ENCODE results near the gene VTI1B. TPM values are rescaled to one million over a fixed set of nuclear protein-coding genes. Genes with fewer than 3 reads are reported as not detected.
A peak's percentile ranks its signal among the peaks of the same experiment; 100 is the strongest.

The VTI1B gene
- total RNA-seq, 1 donor from 2014 or later: 20.4 TPM

- H3K27me3 ChIP-seq (ENCODE audit: control insufficient read depth in 3 of 3, insufficient read depth in 3 of 3, low read length in 3 of 3): no peaks in the 10 kb centered on the region
- H3K27ac ChIP-seq (ENCODE audit: low read depth, low read length): no peak overlapping the region
- H3K4me3 ChIP-seq (ENCODE audit: low read length in 3 of 3): no peak overlapping the region
- H3K9me3 ChIP-seq (ENCODE audit: control insufficient read depth in 3 of 3, low read length in 3 of 3): no peaks in the 10 kb centered on the region
- H3K36me3 ChIP-seq (ENCODE audit: control insufficient read depth in 3 of 3, insufficient read depth in 3 of 3, low read length in 3 of 3): peaks cover 7 to 20% (median 14%) of the 10 kb centered on the region in 3 donors
- H3K9ac ChIP-seq (ENCODE audit: low read depth in 1 of 3, low read length in 3 of 3): no peak overlapping the region
- no peaks in the 10 kb centered on the region for H3K4me1 ChIP-seq (ENCODE audit: control insufficient read depth in 3 of 3, insufficient read depth in 3 of 3, low read length in 3 of 3)
Observed at GRCh38 chr14:67680941-67681340, 6.5 kb upstream of the VTI1B start.

GRCh38 chr14:67680121-67680602 is 5.7 kb upstream of the VTI1B start:
- Histone ChIP-seq H3K27ac (ENCODE audit: low read depth, low read length) (no peak overlapping the region), H3K27me3 (ENCODE audit: control insufficient read depth in 3 of 3, insufficient read depth in 3 of 3, low read length in 3 of 3) (no peaks in the 10 kb centered on the region), H3K9ac (ENCODE audit: low read depth in 1 of 3, low read length in 3 of 3) (no peak overlapping the region), H3K4me1 (ENCODE audit: control insufficient read depth in 3 of 3, insufficient read depth in 3 of 3, low read length in 3 of 3) (peaks cover 0 to 4% (median 4%) of the 10 kb centered on the region in 3 donors), H3K4me3 (ENCODE audit: low read length in 3 of 3) (no peak overlapping the region), H3K36me3 (ENCODE audit: control insufficient read depth in 3 of 3, insufficient read depth in 3 of 3, low read length in 3 of 3) (peaks cover 4 to 17% (median 11%) of the 10 kb centered on the region in 3 donors), H3K9me3 (ENCODE audit: control insufficient read depth in 3 of 3, low read length in 3 of 3) (no peaks in the 10 kb centered on the region)

- no peak overlapping the region for H3K4me3 ChIP-seq (ENCODE audit: low read length in 3 of 3)
- H3K36me3 ChIP-seq (ENCODE audit: control insufficient read depth in 3 of 3, insufficient read depth in 3 of 3, low read length in 3 of 3): peaks cover 0 to 11% (median 8%) of the 10 kb centered on the region in 3 donors
- H3K27me3 ChIP-seq (ENCODE audit: control insufficient read depth in 3 of 3, insufficient read depth in 3 of 3, low read length in 3 of 3): no peaks in the 10 kb centered on the region
- H3K9ac ChIP-seq (ENCODE audit: low read depth in 1 of 3, low read length in 3 of 3): no peak overlapping the region
- no peak overlapping the region for H3K27ac ChIP-seq (ENCODE audit: low read depth, low read length)
- no peaks in the 10 kb centered on the region for H3K9me3 ChIP-seq (ENCODE audit: control insufficient read depth in 3 of 3, low read length in 3 of 3)
- H3K4me1 ChIP-seq (ENCODE audit: control insufficient read depth in 3 of 3, insufficient read depth in 3 of 3, low read length in 3 of 3): peaks cover 0 to 5% (median 4%) of the 10 kb centered on the region in 3 donors
Observed at GRCh38 chr14:67679006-67679405, 4.6 kb upstream of the VTI1B start.

- Histone ChIP-seq H3K9ac (ENCODE audit: low read depth in 1 of 3, low read length in 3 of 3) (peak overlapping the region; percentile 97 to 98 (median 98)), H3K4me1 (ENCODE audit: control insufficient read depth in 3 of 3, insufficient read depth in 3 of 3, low read length in 3 of 3) (peaks cover 17 to 26% (median 20%) of the 10 kb centered on the region in 3 donors), H3K4me3 (ENCODE audit: low read length in 3 of 3) (peak overlapping the region; percentile 92 to 99 (median 97)), H3K27me3 (ENCODE audit: control insufficient read depth in 3 of 3, insufficient read depth in 3 of 3, low read length in 3 of 3) (no peaks in the 10 kb centered on the region), H3K9me3 (ENCODE audit: control insufficient read depth in 3 of 3, low read length in 3 of 3) (no peaks in the 10 kb centered on the region), H3K27ac (ENCODE audit: low read depth, low read length) (peak overlapping the region; percentile 98), H3K36me3 (ENCODE audit: control insufficient read depth in 3 of 3, insufficient read depth in 3 of 3, low read length in 3 of 3) (peaks cover 0 to 8% (median 2%) of the 10 kb centered on the region in 3 donors)
Observed at GRCh38 chr14:67675219-67675582, 769 bp upstream of the VTI1B start.

- Histone ChIP-seq H3K9ac (ENCODE audit: low read depth in 1 of 3, low read length in 3 of 3) (peak overlapping the region; percentile 97 to 98 (median 98)), H3K4me1 (ENCODE audit: control insufficient read depth in 3 of 3, insufficient read depth in 3 of 3, low read length in 3 of 3) (peaks cover 17 to 30% (median 20%) of the 10 kb centered on the region in 3 donors), H3K36me3 (ENCODE audit: control insufficient read depth in 3 of 3, insufficient read depth in 3 of 3, low read length in 3 of 3) (peaks cover 0 to 8% (median 2%) of the 10 kb centered on the region in 3 donors), H3K9me3 (ENCODE audit: control insufficient read depth in 3 of 3, low read length in 3 of 3) (no peaks in the 10 kb centered on the region), H3K27ac (ENCODE audit: low read depth, low read length) (peak overlapping the region; percentile 98), H3K27me3 (ENCODE audit: control insufficient read depth in 3 of 3, insufficient read depth in 3 of 3, low read length in 3 of 3) (no peaks in the 10 kb centered on the region), H3K4me3 (ENCODE audit: low read length in 3 of 3) (peak overlapping the region; percentile 92 to 99 (median 97))
Observed at GRCh38 chr14:67674139-67674479, 323 bp downstream of the VTI1B start.

GRCh38 chr14:67673451-67673850 is 981 bp downstream of the VTI1B start:
- no peaks in the 10 kb centered on the region for H3K27me3 ChIP-seq (ENCODE audit: control insufficient read depth in 3 of 3, insufficient read depth in 3 of 3, low read length in 3 of 3)
- H3K4me1 ChIP-seq (ENCODE audit: control insufficient read depth in 3 of 3, insufficient read depth in 3 of 3, low read length in 3 of 3): peaks cover 17 to 30% (median 20%) of the 10 kb centered on the region in 3 donors
- H3K9me3 ChIP-seq (ENCODE audit: control insufficient read depth in 3 of 3, low read length in 3 of 3): no peaks in the 10 kb centered on the region
- H3K4me3 ChIP-seq (ENCODE audit: low read length in 3 of 3): peak overlapping the region; percentile 92 to 99 (median 97)
- H3K9ac ChIP-seq (ENCODE audit: low read depth in 1 of 3, low read length in 3 of 3): peak overlapping the region; percentile 97 to 98 (median 98)
- H3K36me3 ChIP-seq (ENCODE audit: control insufficient read depth in 3 of 3, insufficient read depth in 3 of 3, low read length in 3 of 3): peaks cover 0 to 8% (median 0%) of the 10 kb centered on the region in 3 donors
- H3K27ac ChIP-seq (ENCODE audit: low read depth, low read length): peak overlapping the region; percentile 98

- H3K9ac ChIP-seq (ENCODE audit: low read depth in 1 of 3, low read length in 3 of 3): no peak overlapping the region
- no peak overlapping the region for H3K4me3 ChIP-seq (ENCODE audit: low read length in 3 of 3)
- H3K4me1 ChIP-seq (ENCODE audit: control insufficient read depth in 3 of 3, insufficient read depth in 3 of 3, low read length in 3 of 3): peaks cover 11 to 29% (median 14%) of the 10 kb centered on the region in 3 donors
- no peaks in the 10 kb centered on the region for H3K27me3 ChIP-seq (ENCODE audit: control insufficient read depth in 3 of 3, insufficient read depth in 3 of 3, low read length in 3 of 3)
- H3K36me3 ChIP-seq (ENCODE audit: control insufficient read depth in 3 of 3, insufficient read depth in 3 of 3, low read length in 3 of 3): no peaks in the 10 kb centered on the region
- no peak overlapping the region for H3K27ac ChIP-seq (ENCODE audit: low read depth, low read length)
- H3K9me3 ChIP-seq (ENCODE audit: control insufficient read depth in 3 of 3, low read length in 3 of 3): no peaks in the 10 kb centered on the region
Observed at GRCh38 chr14:67668559-67668958, 5.9 kb downstream of the VTI1B start.

GRCh38 chr14:67666750-67667449 is 7.5 kb downstream of the VTI1B start:
- Histone ChIP-seq H3K4me3 (ENCODE audit: low read length in 3 of 3) (no peak overlapping the region), H3K27me3 (ENCODE audit: control insufficient read depth in 3 of 3, insufficient read depth in 3 of 3, low read length in 3 of 3) (no peaks in the 10 kb centered on the region), H3K27ac (ENCODE audit: low read depth, low read length) (no peak overlapping the region), H3K9me3 (ENCODE audit: control insufficient read depth in 3 of 3, low read length in 3 of 3) (no peaks in the 10 kb centered on the region), H3K4me1 (ENCODE audit: control insufficient read depth in 3 of 3, insufficient read depth in 3 of 3, low read length in 3 of 3) (peaks cover 0 to 17% (median 3%) of the 10 kb centered on the region in 3 donors), H3K9ac (ENCODE audit: low read depth in 1 of 3, low read length in 3 of 3) (no peak overlapping the region), H3K36me3 (ENCODE audit: control insufficient read depth in 3 of 3, insufficient read depth in 3 of 3, low read length in 3 of 3) (no peaks in the 10 kb centered on the region)

GRCh38 chr14:67665868-67666267 is 8.6 kb downstream of the VTI1B start:
- Histone ChIP-seq H3K27me3 (ENCODE audit: control insufficient read depth in 3 of 3, insufficient read depth in 3 of 3, low read length in 3 of 3) (no peaks in the 10 kb centered on the region), H3K4me3 (ENCODE audit: low read length in 3 of 3) (no peak overlapping the region), H3K4me1 (ENCODE audit: control insufficient read depth in 3 of 3, insufficient read depth in 3 of 3, low read length in 3 of 3) (peaks cover 0 to 12% (median 0%) of the 10 kb centered on the region in 3 donors), H3K36me3 (ENCODE audit: control insufficient read depth in 3 of 3, insufficient read depth in 3 of 3, low read length in 3 of 3) (peaks cover 0 to 1% (median 0%) of the 10 kb centered on the region in 3 donors), H3K27ac (ENCODE audit: low read depth, low read length) (no peak overlapping the region), H3K9me3 (ENCODE audit: control insufficient read depth in 3 of 3, low read length in 3 of 3) (no peaks in the 10 kb centered on the region), H3K9ac (ENCODE audit: low read depth in 1 of 3, low read length in 3 of 3) (no peak overlapping the region)

GRCh38 chr14:67663633-67664032 is 10.8 kb downstream of the VTI1B start:
- H3K27me3 ChIP-seq (ENCODE audit: control insufficient read depth in 3 of 3, insufficient read depth in 3 of 3, low read length in 3 of 3): no peaks in the 10 kb centered on the region
- peaks cover 0 to 11% (median 9%) of the 10 kb centered on the region in 3 donors for H3K36me3 ChIP-seq (ENCODE audit: control insufficient read depth in 3 of 3, insufficient read depth in 3 of 3, low read length in 3 of 3)
- H3K9me3 ChIP-seq (ENCODE audit: control insufficient read depth in 3 of 3, low read length in 3 of 3): no peaks in the 10 kb centered on the region
- H3K9ac ChIP-seq (ENCODE audit: low read depth in 1 of 3, low read length in 3 of 3): no peak overlapping the region
- no peak overlapping the region for H3K4me3 ChIP-seq (ENCODE audit: low read length in 3 of 3)
- H3K27ac ChIP-seq (ENCODE audit: low read depth, low read length): no peak overlapping the region
- peaks cover 0 to 6% (median 0%) of the 10 kb centered on the region in 3 donors for H3K4me1 ChIP-seq (ENCODE audit: control insufficient read depth in 3 of 3, insufficient read depth in 3 of 3, low read length in 3 of 3)

Data from skeletal muscle tissue (tissue), 4 donors.